Retina (tissue), 1 donor: ENCODE data around the gene TWIST1.

Experiments used
- DNase-seq: peaks from one replicate; pipeline ENCODE4 v3.0.0-alpha.2; 2016

The TWIST1 gene

DNA sequence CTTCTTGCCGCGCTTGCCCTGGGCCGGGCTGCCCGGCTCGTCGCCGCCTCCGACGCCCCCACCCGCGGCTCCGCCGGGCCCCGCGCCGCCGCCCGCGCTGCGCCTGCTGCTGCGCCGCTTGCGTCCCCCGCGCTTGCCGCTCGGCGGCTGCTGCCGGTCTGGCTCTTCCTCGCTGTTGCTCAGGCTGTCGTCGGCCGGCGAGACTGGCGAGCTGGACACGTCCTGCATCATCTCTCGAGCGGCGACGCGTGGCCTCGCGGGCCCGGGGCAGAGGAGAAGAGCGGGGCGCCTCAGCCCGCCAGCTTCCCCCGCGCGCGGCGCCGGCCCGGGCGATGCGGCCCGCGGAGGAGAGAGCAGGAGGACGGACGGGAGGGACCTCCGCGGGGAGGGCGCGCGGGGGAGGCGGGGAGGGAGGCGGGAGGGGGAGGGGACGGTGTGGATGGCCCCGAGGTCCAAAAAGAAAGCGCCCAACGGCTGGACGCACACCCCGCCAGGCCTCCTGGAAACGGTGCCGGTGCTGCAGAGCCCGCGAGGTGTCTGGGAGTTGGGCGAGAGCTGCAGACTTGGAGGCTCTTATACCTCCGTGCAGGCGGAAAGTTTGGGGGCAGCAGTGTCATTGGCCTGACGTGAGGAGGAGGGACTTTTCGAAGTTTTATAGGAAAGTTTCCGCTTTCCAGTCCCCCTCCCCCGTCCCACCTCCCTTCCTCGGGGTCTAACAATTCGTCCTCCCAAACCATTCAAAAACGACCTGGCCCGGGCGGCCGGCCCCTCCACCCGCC is at the start of gene TWIST1:
TSS of gene TWIST1 (minus strand) at position 546 of the 779 bp plus-strand sequence. CDS start at position 231, 315 bp downstream.
- peak; percentile 54 for DNase-seq

GRCh38 chr7:19161671-19162070 is 44.2 kb upstream of the TWIST1 start:
- no peak for DNase-seq

DNA sequence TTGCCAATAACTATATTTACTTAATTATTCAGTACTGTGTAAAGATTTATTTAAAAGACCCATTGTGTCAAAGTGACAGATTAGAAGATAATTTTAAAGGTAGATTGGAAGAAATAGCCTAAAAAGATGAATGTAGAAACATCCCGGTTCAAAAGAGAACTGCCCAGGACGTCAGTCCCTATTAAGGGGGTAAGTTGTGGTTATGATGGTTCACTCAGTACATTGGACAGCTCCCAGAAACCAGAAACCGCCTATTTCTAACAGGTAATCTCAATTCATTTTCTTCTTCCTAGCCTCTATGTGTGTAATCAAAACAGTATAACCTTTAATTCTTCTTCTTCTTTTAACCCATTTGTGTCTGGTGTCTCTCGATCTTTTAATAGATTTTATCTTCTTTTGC is 29.3 kb upstream of the TWIST1 start:
- DNase-seq: peak; percentile 31

GRCh38 chr7:19145434-19146115 is 28.1 kb upstream of the TWIST1 start:
- peak; percentile 79 for DNase-seq

DNA sequence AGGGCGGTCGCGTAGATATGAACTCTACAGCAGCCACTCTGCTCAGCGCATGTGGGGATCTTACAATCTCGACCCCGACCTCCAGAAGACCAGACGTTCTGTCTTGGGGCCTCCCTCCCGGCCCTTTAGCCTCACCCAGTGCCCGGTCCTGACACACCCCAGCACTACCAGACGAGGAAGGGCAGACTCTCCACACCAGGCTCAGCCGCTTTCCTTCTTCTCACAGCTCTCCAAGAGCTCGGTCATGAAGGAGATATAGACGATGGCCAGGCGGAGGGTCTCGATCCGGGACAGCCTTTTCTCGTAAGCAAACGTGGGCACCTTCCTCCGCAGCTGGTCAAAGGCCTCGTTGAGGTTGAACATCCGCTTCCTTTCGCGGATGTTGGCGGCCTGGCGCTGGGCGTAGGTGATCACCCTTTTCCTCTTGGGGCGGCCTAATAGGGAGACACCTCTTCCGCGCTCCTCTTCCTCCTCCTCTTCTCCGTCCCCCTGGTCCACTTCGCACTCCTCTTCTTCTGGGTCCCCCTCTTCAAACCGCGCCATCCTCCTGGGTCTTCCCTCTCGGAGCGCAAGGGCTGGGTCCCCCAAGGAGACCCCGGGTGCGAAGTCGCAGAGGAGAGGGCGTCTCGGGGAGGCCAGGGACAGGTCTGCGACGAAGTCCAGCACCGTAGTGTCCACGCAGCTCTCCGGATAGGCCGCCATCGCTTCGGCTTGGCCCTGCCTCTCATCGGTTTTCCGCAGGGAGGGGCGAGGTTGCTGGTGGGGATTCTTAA is 27.4 kb upstream of the TWIST1 start, which contains the start of gene FERD3L:
TSS of gene FERD3L (minus strand) at position 761 of the 773 bp plus-strand sequence. CDS start at position 702, 59 bp downstream.
- DNase-seq: peak; percentile 82

- DNase-seq: peak; percentile 75
Measured at GRCh38 chr7:19143881-19144574, 26.6 kb upstream of the TWIST1 start.

- no peak for DNase-seq
Measured at GRCh38 chr7:19139706-19140327, 22.4 kb upstream of the TWIST1 start.

GRCh38 chr7:19133886-19134285 is 16.4 kb upstream of the TWIST1 start:
- no peak for DNase-seq

DNA sequence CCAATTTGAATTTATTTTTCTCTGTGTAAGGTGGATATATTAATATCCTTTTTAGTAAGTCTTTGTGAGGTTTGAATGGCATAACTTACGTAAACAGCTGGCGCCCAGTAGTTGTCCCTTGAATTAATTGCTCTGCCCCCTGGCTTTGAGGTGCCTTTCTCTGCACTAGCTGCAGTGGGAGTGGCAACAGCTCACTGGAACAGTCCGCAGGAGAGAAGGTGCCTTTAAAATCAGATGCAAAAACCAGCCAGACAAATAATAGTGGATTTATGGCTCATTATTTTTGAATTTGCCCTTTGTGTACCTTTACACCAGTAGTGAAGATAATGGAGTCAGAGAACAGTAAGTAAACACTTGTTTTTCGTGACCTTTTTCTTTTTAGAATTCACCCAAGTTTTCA is 16.0 kb upstream of the TWIST1 start:
- no peak for DNase-seq

DNA sequence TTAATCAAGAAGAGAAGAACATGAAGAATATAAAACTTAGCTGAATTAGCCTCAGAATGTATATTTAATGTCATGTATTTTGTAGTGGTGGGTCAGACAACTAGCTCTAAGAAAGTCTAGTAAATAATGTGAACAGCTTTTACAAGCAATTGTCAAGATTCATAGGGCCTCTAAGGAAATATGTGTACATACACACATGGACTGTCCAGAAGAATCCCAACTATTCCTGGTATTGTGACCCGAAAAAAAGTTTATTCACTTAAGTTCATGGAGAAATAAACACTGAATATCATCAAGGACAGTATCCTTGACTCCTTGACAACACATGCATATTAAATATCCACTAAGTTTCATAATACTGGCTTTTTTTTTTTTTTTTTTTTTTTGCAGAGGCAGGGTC is 11.4 kb upstream of the TWIST1 start:
- DNase-seq: no peak

DNA sequence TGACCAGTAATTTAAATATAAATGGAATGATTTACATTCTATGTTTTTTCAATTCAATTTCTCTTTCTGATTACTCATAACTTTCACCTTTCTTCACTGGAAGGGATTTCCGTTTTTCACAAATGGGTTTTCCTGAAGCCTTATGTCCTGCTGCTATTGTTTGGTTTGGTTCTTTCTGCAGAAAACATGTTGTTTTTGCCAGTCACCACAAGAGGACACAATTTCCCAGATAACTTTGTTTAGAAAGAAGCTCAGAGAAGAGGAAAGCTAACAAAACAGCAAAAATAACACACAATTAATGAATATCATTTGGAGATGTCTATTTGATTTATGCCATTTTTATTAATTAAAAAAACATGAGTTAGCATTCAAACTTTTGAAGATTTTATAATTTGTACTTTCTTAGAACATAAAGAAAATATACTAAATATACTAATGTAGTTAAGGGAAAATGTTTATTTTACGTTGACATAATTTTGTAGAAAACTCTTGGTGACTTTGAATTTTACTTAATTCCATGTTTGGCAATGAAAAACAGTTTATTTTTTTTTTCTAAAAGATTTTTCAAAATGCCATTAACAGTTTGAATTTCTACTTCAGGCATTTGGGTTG is 4.6 kb upstream of the TWIST1 start:
- peak; percentile 56 for DNase-seq

GRCh38 chr7:19119870-19120486 is 2.5 kb upstream of the TWIST1 start:
- peak; percentile 54 for DNase-seq

DNA sequence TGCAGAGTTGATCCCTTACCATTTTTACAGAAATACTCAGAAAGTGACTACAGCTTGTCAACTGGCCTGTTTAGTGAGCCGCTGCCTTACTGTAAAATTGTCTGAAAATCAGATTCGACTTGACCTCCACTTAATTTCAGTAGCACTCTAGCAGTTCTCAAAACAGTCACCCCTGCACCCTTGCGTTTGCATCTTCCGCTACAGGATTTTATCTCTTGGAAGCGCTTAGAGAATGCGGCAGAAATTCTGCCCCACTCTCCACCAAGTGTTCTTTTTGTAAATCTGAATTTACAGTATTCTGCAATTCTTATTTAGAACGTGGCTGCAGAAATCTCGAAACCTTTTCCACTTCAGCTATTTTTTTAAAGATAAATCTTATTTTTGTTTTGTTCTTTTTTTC is 1.9 kb upstream of the TWIST1 start:
- DNase-seq: no peak

- peak; percentile 79 for DNase-seq
Measured at GRCh38 chr7:19118636-19119371, 1.4 kb upstream of the TWIST1 start.

DNA sequence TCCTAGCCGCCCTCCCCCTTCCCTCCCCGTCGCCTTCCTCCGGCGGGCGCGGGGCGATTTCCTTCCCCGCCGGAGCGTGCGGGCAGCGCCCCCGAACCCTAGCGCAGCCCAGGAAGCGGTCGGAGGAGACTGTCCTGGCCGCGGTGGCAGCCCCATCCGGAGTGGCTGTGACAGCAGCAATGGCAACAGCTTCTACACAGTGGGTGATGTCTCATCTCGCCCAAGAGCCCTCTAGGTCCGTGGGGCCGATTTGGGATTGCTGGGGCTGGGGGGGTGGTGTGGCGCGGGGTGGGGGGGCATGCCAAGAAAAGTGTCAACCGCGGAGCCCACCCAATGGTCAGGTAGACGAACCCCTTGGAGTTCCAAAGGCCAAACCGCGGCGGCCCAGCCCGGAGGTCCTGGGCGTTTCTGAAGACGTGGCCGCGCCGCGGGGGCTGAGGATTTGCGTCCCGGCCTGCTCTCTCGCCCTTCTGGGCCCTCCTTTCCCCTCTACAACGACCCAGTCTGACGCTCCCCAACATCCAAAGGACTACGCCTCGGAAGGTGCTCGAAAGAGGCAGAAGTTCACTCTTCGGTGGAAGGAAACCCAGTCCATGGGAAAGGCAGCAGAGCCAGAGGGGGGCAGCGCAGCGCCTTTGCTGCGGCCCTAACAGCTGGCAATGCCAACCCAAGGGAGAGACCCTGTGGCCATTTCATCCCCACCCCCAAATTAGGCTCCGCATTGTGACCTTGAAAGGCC is 603 bp upstream of the TWIST1 start:
- peak; percentile 66 for DNase-seq

GRCh38 chr7:19116121-19117090 is 1.0 kb downstream of the TWIST1 start:
- peak; percentile 89 for DNase-seq

DNA sequence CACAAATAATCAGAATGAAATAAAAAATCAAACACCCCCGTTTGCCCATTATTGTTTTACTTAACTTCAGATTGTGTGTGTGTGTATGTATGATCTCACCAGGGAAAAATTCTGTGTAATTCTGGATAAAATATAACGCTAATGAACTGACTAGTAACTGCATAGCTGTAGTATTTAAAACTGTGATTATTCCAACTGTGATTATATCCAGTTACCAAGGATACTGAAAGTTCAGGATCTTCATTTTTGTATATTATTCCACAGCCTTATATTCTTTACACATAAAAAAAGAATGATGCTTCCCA is 2.9 kb downstream of the TWIST1 start:
- no peak for DNase-seq

GRCh38 chr7:19113855-19114550 is 3.4 kb downstream of the TWIST1 start:
- peak; percentile 16 for DNase-seq
